Measurements from ENCODE around the gene SPTSSA.
"Not testable (repeated sequence)": the region's sequence is repeated elsewhere in the genome, so short reads cannot be mapped to it uniquely, and the experiment has no call there.

The SPTSSA gene

DNA sequence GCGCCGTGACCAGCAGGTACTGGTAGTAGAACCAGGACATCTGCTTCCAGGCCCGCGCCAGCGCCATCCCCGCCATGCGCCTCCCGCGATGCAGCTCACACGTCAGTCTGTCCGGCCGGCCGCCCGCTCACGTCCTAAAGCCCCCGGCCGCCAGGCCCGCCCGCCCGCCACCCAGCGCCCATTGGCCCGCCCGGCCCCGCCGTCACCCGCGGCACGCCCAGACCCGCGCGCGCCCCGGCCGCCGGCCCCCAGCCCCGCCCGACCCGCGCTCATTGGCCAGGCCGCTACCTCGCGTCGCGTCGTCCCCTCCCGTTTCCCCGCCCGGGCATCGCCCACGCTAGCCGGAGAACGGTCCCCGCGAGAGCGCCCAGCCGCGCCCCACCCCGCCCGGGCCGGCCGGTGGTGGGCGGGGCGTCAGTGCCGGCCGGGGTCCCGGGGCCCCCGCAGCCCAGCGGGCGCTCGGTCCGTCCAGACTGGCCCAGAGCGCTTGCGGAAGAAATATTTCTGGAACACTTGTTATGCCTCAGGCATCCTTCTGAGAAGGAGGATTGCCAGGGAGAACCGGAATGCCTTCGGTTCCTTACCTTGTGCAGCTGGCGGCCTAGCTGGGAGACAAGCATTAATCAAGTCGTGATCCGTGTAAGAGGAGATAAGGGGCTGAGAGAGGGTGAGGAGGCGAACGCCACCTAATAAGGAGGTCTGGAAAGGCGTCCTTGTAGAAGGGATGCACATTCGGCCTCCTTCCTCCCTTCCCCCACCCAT is at the start of gene SPTSSA:
Gene SPTSSA (minus strand): TSS at position 109 of the 762 bp plus-strand sequence. CDS start 33 bp downstream, at position 76.
- peak within 1 kb of the TSS; percentile 52 for H3K27ac Mint-ChIP-seq (ENCODE audit: low read depth)
- peak within 1 kb of the TSS; percentile 79 for H3K4me3 Mint-ChIP-seq
- ATAC-seq (replicated peaks; ENCODE audit: extremely low read depth, poor library complexity, severe bottlenecking) (peak; percentile 96), DNase-seq (ENCODE audit: low spot score in 2 of 2) (peak; percentile 64 to 67)
- peaks cover 4% of the 10 kb centered on the region for H3K36me3 Mint-ChIP-seq (ENCODE audit: insufficient read depth)
- H3K9me3 Mint-ChIP-seq = no peaks in the 10 kb centered on the region
- peaks cover 17% of the 10 kb centered on the region for H3K4me1 Mint-ChIP-seq
- no peaks in the 10 kb centered on the region for H3K27me3 Mint-ChIP-seq

GRCh38 chr14:34507884-34508283 is 45.8 kb upstream of the SPTSSA start:
- H3K27me3 Mint-ChIP-seq = no peaks in the 10 kb centered on the region
- H3K9me3 Mint-ChIP-seq = no peaks in the 10 kb centered on the region

DNA sequence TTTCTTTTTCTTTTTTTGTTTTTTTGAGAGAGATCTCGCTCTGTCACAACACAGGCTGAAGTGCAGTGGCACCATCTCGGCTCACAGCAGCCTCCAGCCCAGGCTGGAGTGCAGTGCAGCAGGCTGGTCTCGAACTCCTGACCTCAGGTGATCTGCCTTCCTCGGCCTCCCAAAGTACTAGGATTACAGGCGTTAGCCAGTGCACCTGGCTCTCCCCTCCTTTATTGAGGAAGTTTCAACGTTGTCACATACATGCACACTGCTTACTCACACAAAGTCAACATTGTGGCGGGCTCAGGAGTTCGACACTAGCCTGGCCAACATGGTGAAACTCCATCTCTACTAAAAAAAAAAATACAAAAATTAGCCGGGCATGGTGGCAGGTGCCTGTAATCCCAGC is 45.4 kb upstream of the SPTSSA start:
- Mint-ChIP-seq H3K36me3 (ENCODE audit: insufficient read depth) (peaks cover 5% of the 10 kb centered on the region), H3K9me3 (no peaks in the 10 kb centered on the region), H3K4me3 (no peak overlapping the region), H3K4me1 (no peaks in the 10 kb centered on the region), H3K27me3 (no peaks in the 10 kb centered on the region), H3K27ac (ENCODE audit: low read depth) (no peak overlapping the region)
- ATAC-seq (replicated peaks; ENCODE audit: extremely low read depth, poor library complexity, severe bottlenecking) (no peak), DNase-seq (ENCODE audit: low spot score in 2 of 2) (no peak)

More at GRCh38 chr14:34507884-34508283, 45.8 kb upstream of the SPTSSA start:
- H3K27ac Mint-ChIP-seq (ENCODE audit: low read depth) = no peak overlapping the region
- no peak overlapping the region for H3K4me3 Mint-ChIP-seq
- ATAC-seq (replicated peaks; ENCODE audit: extremely low read depth, poor library complexity, severe bottlenecking) (no peak), DNase-seq (ENCODE audit: low spot score in 2 of 2) (no peak)
- no peaks in the 10 kb centered on the region for H3K4me1 Mint-ChIP-seq
- H3K36me3 Mint-ChIP-seq (ENCODE audit: insufficient read depth) = peaks cover 6% of the 10 kb centered on the region

DNA sequence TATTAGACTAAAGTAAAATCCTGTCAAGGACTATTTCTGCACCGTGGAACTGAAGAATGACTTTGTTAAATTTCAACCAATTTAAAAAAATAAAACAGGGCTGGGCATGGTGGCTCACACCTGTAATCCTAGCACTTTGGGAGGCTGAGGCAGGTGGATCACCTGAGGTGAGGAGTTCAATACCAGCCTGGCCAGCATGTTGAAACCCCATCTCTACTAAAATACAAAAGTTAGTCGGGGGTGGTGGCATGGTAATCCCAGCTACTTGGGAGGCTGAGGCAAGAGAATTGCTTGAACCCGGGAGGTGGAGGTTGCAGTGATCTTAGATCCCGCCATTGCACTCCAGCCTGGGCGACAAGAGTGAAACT is 43.1 kb upstream of the SPTSSA start:
- not testable (repeated sequence) for H3K27me3 Mint-ChIP-seq; DNase-seq (ENCODE audit: low spot score in 2 of 2); H3K36me3 Mint-ChIP-seq (ENCODE audit: insufficient read depth); H3K4me3 Mint-ChIP-seq; ATAC-seq (replicated peaks; ENCODE audit: extremely low read depth, poor library complexity, severe bottlenecking); H3K9me3 Mint-ChIP-seq; H3K27ac Mint-ChIP-seq (ENCODE audit: low read depth); H3K4me1 Mint-ChIP-seq

DNA sequence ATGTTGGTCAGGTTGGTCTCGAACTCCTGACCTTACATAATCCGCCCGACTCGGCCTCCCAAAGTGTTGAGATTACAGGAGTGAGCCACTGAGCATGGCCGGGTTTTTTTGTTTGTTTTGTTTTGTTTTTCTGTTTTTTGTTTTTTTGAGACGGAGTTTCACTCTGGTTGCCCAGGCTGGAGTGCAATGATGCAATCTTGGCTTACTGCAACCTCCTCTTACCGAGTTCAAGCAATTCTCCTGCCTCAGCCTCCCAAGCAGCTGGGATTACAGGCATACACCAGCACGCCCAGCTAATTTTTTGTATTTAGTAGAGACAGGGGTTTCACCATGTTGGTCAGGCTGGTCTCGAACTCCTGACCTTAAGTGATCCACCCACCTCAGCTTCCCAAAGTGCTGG is 42.0 kb upstream of the SPTSSA start:
- DNase-seq (ENCODE audit: low spot score in 2 of 2); H3K27me3 Mint-ChIP-seq; H3K27ac Mint-ChIP-seq (ENCODE audit: low read depth); ATAC-seq (replicated peaks; ENCODE audit: extremely low read depth, poor library complexity, severe bottlenecking); H3K9me3 Mint-ChIP-seq; H3K36me3 Mint-ChIP-seq (ENCODE audit: insufficient read depth); H3K4me1 Mint-ChIP-seq; H3K4me3 Mint-ChIP-seq: not testable (repeated sequence)

GRCh38 chr14:34502545-34503225 is 40.6 kb upstream of the SPTSSA start:
- H3K27ac Mint-ChIP-seq (ENCODE audit: low read depth) = no peak overlapping the region
- DNase-seq (ENCODE audit: low spot score in 2 of 2) (no peak), ATAC-seq (replicated peaks; ENCODE audit: extremely low read depth, poor library complexity, severe bottlenecking) (no peak)
- no peak overlapping the region for H3K4me3 Mint-ChIP-seq
- H3K9me3 Mint-ChIP-seq = no peaks in the 10 kb centered on the region
- H3K4me1 Mint-ChIP-seq = no peaks in the 10 kb centered on the region
- peaks cover 2% of the 10 kb centered on the region for H3K36me3 Mint-ChIP-seq (ENCODE audit: insufficient read depth)
- no peaks in the 10 kb centered on the region for H3K27me3 Mint-ChIP-seq

DNA sequence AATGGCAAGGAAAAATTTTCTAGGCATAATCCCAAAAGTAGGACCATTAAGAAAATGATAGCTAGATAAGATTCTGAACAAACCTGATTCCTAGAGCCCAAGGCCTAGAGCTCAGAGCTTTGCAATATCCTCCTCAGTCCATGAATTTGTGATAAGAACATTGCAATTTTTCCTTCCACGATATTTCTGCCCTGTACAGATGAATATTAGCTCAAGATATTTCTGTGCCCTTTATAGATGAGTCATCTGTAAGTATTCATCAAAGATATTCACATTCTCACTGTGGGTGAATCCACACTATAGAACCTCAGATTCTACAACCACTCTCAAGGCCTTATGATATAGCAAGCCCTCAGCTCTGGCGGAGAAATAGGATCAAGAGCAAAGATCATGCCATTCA is 40.0 kb upstream of the SPTSSA start:
- Mint-ChIP-seq H3K27ac (ENCODE audit: low read depth) (no peak overlapping the region), H3K9me3 (no peaks in the 10 kb centered on the region), H3K27me3 (no peaks in the 10 kb centered on the region), H3K4me3 (no peak overlapping the region), H3K36me3 (ENCODE audit: insufficient read depth) (peaks cover 2% of the 10 kb centered on the region), H3K4me1 (no peaks in the 10 kb centered on the region)
- ATAC-seq (replicated peaks; ENCODE audit: extremely low read depth, poor library complexity, severe bottlenecking) (no peak), DNase-seq (ENCODE audit: low spot score in 2 of 2) (no peak)

GRCh38 chr14:34501004-34501580 is 39.1 kb upstream of the SPTSSA start:
- Mint-ChIP-seq H3K27me3 (no peaks in the 10 kb centered on the region), H3K4me1 (no peaks in the 10 kb centered on the region), H3K27ac (ENCODE audit: low read depth) (peak overlapping the region; percentile 58), H3K4me3 (no peak overlapping the region), H3K36me3 (ENCODE audit: insufficient read depth) (peaks cover 2% of the 10 kb centered on the region), H3K9me3 (no peaks in the 10 kb centered on the region)
- DNase-seq (ENCODE audit: low spot score in 2 of 2) (no peak), ATAC-seq (replicated peaks; ENCODE audit: extremely low read depth, poor library complexity, severe bottlenecking) (no peak)

GRCh38 chr14:34498684-34499412 is 36.8 kb upstream of the SPTSSA start:
- no peak for DNase-seq (ENCODE audit: low spot score in 2 of 2)

DNA sequence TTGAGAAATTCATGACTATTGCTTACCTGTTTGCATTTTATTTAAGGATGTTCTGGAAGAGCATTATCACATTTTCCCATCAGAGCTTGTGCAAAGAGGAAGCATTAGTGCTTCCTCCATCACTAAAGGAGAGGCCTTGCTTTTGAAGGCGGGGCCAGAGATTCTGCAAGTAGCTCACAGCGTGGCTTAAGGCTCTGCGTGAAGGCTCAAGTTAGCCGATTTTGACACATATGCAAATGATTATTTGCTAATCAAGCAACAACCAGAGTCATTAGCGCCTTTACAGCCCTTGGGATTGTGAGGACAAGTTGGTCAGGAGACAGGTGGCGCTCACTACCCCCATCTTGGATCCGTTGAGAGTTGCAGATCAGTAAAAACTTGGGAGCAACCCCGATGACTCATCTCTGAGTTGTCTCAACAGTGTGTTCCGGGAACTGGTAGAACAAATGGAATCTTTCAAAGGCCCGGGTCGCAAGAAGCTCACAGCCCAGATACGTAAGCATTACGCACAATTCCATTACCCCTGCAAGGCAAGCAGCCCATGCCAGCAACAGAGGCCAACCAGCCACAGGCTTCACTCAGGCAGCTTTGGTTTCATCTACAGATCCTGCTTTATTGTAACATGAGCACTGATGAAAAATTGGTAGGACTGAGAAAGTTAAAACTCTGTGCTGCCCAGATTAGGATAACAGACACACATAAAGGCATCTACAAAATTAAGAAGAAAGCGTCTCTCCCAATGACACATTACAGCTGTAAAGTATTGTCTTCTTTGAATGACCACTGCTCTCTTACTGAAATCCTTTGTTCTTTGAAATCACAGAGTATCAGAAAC is 34.9 kb upstream of the SPTSSA start:
- Mint-ChIP-seq H3K27me3 (peaks cover 10% of the 10 kb centered on the region), H3K36me3 (ENCODE audit: insufficient read depth) (no peaks in the 10 kb centered on the region), H3K27ac (ENCODE audit: low read depth) (no peak overlapping the region), H3K4me3 (no peak overlapping the region), H3K4me1 (no peaks in the 10 kb centered on the region), H3K9me3 (no peaks in the 10 kb centered on the region)
- ATAC-seq (replicated peaks; ENCODE audit: extremely low read depth, poor library complexity, severe bottlenecking) = no peak
- DNase-seq (ENCODE audit: low spot score in 2 of 2) = no peak

More at GRCh38 chr14:34498684-34499412, 36.8 kb upstream of the SPTSSA start:
- H3K27me3 Mint-ChIP-seq = no peaks in the 10 kb centered on the region
- H3K4me1 Mint-ChIP-seq = no peaks in the 10 kb centered on the region
- H3K27ac Mint-ChIP-seq (ENCODE audit: low read depth) = no peak overlapping the region
- no peak overlapping the region for H3K4me3 Mint-ChIP-seq
- no peak for ATAC-seq (replicated peaks; ENCODE audit: extremely low read depth, poor library complexity, severe bottlenecking)
- peaks cover 2% of the 10 kb centered on the region for H3K36me3 Mint-ChIP-seq (ENCODE audit: insufficient read depth)
- no peaks in the 10 kb centered on the region for H3K9me3 Mint-ChIP-seq

DNA sequence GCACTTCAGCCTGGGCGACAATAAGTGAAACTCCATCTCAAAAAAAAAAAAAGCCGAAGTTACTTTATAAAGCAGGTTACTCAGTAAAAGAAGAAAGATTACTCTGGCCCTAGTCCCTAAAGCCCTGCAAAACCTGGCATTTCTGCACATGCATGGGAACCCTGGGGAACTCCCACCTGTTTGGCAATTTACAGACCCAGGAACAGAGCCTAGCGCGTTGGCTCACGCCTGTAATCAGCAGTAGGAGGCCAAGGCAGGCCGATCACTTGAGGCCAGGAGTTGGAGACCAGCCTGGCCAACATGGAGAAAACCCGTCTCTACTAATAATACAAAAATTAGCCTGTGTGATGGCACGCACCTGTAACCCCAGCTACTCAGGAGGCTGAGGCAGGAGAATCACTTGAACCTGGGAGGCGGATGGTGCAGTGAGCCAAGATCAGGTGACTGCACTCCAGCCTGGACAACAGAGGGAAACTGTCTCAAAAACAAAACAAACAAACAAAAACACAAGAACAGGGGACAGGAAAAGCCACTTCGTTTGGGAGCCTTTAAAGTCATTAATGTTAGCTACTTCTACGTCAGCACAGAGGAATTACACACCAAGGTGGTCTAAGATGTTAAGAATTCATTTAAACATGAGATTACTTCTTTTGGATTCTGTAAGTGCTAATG is 34.1 kb upstream of the SPTSSA start:
- Mint-ChIP-seq H3K9me3 (no peaks in the 10 kb centered on the region), H3K27me3 (peaks cover 16% of the 10 kb centered on the region), H3K4me3 (no peak overlapping the region), H3K36me3 (ENCODE audit: insufficient read depth) (no peaks in the 10 kb centered on the region), H3K27ac (ENCODE audit: low read depth) (no peak overlapping the region), H3K4me1 (no peaks in the 10 kb centered on the region)
- DNase-seq (ENCODE audit: low spot score in 2 of 2) = no peak
- ATAC-seq (replicated peaks; ENCODE audit: extremely low read depth, poor library complexity, severe bottlenecking) = no peak
